ENCODE data around the gene QRICH1. TPM values are rescaled to one million over a fixed set of nuclear protein-coding genes. Genes with fewer than 3 reads are reported as not detected.

The QRICH1 gene
- total RNA-seq, 2 donors from 2014 or later: 83.7 to 110 TPM

DNA sequence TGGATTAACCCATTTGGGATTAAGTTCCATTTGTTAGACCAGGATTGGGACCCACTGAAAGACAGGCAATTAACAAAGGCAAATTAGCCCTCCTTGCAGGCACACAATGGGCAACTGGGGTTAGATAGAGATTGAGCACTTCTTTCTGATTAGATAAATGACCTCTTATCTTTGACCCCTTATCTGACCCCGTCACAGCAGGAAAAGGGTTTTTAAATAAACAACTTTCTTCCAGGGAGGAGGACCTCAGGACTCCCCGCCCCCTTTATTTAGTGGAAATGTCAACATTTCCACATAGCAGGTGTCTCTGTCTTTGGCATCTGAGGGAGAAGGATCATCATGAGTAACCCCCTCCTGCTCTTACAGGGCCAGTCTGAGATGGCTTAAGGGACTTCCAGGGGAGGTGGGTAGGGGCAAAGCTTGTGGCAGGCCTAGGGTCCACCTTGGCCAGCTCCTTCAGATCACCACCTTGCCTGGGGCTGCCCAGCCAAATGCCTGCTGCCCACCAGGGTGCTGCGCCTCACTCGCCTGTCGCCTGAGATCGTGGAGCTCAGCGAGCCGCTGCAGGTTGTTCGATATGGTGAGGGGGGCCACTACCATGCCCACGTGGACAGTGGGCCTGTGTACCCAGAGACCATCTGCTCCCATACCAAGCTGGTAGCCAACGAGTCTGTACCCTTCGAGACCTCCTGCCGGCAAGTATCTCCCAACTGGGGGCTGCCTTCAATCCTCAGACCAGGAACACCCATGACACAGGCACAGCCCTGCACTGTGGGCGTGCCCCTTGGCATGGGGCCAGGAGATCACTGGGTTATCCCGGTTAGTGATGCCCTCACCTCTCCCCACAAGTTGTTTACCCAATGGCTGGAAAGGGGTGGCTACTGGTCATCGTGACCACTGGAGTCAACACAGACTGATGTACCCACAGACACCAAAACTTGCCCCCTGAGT, 89.2 kb downstream of the QRICH1 start:
- Histone ChIP-seq H3K27ac (no peak overlapping the region), H3K27me3 (replicated peaks; ENCODE audit: insufficient read depth) (no peaks in the 10 kb centered on the region), H3K4me1 (ENCODE audit: control insufficient read depth in 1 of 2, low read depth in 2 of 2) (peaks cover 5 to 21% of the 10 kb centered on the region in 2 donors), H3K4me3 (no peak overlapping the region), H3K36me3 (no peaks in the 10 kb centered on the region), H3K9me3 (no peaks in the 10 kb centered on the region)
- TF ChIP-seq, protein P1, sequence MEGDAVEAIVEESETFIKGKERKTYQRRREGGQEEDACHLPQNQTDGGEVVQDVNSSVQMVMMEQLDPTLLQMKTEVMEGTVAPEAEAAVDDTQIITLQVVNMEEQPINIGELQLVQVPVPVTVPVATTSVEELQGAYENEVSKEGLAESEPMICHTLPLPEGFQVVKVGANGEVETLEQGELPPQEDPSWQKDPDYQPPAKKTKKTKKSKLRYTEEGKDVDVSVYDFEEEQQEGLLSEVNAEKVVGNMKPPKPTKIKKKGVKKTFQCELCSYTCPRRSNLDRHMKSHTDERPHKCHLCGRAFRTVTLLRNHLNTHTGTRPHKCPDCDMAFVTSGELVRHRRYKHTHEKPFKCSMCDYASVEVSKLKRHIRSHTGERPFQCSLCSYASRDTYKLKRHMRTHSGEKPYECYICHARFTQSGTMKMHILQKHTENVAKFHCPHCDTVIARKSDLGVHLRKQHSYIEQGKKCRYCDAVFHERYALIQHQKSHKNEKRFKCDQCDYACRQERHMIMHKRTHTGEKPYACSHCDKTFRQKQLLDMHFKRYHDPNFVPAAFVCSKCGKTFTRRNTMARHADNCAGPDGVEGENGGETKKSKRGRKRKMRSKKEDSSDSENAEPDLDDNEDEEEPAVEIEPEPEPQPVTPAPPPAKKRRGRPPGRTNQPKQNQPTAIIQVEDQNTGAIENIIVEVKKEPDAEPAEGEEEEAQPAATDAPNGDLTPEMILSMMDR (IDR thresholded peaks at IDR 0.05): no peak
- ATAC-seq (ENCODE audit: insufficient number of reproducible peaks, low FRiP score, low read depth) (no peak), DNase-seq (ENCODE audit: low spot score) (no peak)

DNA sequence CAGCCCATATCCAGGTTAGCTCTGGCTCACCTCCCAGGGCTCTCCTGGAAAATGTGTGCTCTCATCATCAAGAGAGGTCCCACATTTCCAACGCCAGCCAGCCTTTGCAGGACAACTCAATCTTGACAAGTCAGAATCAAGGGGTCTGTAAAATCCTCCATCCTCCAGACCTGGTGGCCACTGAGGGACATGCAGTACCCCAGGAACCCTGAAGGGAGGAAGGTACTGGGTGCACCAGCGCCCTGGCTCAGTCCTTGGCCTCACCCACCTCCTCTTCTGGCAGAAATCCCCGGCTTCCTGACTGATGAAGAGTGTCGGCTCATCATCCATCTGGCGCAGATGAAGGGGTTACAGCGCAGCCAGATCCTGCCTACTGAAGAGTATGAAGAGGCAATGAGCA, 92.7 kb downstream of the QRICH1 start:
- Histone ChIP-seq H3K36me3 (no peaks in the 10 kb centered on the region), H3K4me1 (ENCODE audit: control insufficient read depth in 1 of 2, low read depth in 2 of 2) (peaks cover 1 to 3% of the 10 kb centered on the region in 2 donors), H3K9me3 (no peaks in the 10 kb centered on the region), H3K4me3 (no peak overlapping the region), H3K27ac (no peak overlapping the region), H3K27me3 (replicated peaks; ENCODE audit: insufficient read depth) (no peaks in the 10 kb centered on the region)
- DNase-seq (ENCODE audit: low spot score) (no peak), ATAC-seq (ENCODE audit: insufficient number of reproducible peaks, low FRiP score, low read depth) (no peak)
- TF ChIP-seq, protein P1 (IDR thresholded peaks at IDR 0.05): no peak

DNA sequence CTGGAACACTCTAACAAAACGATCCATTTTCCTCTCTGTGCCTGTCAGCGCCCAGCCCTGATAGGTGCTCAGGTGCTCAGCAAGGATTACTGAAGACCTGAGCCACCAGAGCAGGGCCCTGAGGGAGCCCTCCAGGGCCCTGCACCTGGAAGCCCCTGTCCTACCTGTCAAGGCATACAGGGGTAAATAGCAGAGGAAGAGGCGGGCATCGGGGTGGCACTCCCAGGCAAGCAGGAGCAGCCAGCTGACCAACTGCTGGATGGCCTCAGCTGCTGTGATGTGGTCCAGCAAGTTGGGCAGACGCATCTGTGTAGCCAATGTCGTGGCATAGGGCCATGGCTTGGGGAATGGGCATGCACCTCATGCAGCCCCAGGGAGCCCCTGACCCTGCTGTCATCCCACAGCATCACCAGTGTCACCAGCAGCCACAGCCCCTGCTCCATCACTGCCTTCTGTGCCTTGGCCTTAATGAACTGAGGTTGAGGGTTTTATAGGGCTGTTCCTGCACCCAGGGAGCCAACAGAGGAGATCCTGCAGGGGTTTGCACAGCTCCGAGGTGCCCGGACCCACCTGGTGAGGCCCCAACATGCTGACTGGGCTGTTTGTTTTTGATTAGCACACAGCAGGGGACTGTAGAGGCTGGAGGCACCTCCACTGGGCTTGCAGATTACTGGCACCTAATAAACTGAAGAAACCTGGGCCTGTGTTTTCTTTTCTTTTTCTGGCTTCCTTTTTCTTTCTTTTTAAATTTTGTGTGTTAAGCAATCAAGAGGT, 94.6 kb downstream of the QRICH1 start:
- TF ChIP-seq, protein P1 (IDR thresholded peaks at IDR 0.05): no peak
- H3K27ac ChIP-seq: no peak overlapping the region
- no peaks in the 10 kb centered on the region for H3K36me3 ChIP-seq
- no peak overlapping the region for H3K4me3 ChIP-seq
- DNase-seq (ENCODE audit: low spot score): no peak
- H3K9me3 ChIP-seq: no peaks in the 10 kb centered on the region
- no peak for ATAC-seq (ENCODE audit: insufficient number of reproducible peaks, low FRiP score, low read depth)
- H3K27me3 ChIP-seq (replicated peaks; ENCODE audit: insufficient read depth): no peaks in the 10 kb centered on the region
- no peaks in the 10 kb centered on the region for H3K4me1 ChIP-seq (ENCODE audit: control insufficient read depth in 1 of 2, low read depth in 2 of 2)

DNA sequence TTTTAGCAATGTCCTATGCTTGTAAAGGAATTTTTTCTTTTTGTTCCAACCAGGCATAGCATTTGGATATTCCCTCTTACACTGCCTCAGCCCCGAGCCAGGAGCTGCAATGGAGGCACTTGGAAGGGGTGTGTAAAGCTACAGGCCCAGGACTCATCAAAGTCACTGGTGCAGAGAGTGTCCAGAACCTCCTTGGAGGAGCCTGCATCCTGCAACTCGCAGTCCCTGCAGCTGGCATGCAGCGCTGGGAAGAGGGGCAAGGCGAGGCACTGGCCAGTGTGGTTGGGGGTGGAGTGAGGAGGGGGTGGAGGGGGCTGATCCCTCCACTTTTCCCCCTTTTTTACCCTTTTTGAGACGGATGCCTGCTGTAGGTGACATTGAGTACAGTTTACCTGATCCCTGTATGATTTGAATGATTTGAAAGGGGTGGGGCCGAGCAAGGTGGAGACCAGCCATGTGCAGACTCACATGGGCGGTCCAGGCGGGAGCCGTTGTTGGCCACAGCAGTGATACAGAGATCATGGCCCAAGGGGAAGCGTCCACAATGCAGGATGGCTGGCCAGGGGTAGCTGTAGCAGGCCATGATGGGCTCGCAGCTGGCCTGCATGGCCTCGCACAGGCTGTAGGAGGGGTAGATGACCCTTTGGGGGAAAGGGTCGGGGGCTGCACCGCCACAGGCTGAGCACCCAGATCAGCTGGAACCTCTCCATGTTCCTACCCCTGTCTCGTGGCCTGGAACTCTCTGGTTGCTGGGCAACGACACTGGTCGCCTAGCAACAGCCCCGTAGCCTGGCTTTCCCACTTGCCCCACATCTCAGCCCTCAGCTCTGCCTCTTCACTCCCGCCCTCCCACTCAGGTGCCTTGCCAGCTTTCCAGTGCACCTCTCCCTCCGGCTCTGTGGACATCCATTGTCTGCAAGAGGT, 95.9 kb downstream of the QRICH1 start:
- Histone ChIP-seq H3K4me3 (no peak overlapping the region), H3K4me1 (ENCODE audit: control insufficient read depth in 1 of 2, low read depth in 2 of 2) (no peaks in the 10 kb centered on the region), H3K36me3 (no peaks in the 10 kb centered on the region), H3K27me3 (replicated peaks; ENCODE audit: insufficient read depth) (no peaks in the 10 kb centered on the region), H3K9me3 (no peaks in the 10 kb centered on the region), H3K27ac (no peak overlapping the region)
- TF ChIP-seq, protein P1 (IDR thresholded peaks at IDR 0.05): no peak
- DNase-seq (ENCODE audit: low spot score) (no peak), ATAC-seq (ENCODE audit: insufficient number of reproducible peaks, low FRiP score, low read depth) (no peak)

Data from thoracic aorta (tissue), 2 donors.